HepG2 (cell line): ENCODE results near the gene ADM5. TPM values are rescaled to one million over a fixed set of nuclear protein-coding genes. Genes with fewer than 3 reads are reported as not detected.

Experiments
- ADNP ChIP-seq: sonication (generic); formaldehyde crosslinking; IDR thresholded peaks from 2 replicates; pipeline ENCODE4 v1.4.0; 2020; ENCODE audit warnings: missing genetic modification reagents
- ARID3A ChIP-seq: IDR thresholded peaks from 2 replicates; pipeline ENCODE4 v1.6.1; 2012; ENCODE audit warnings: low read depth, low read length, improper control_type of control experiment
- CSRNP2 ChIP-seq: sonication (generic); formaldehyde crosslinking; conservative IDR thresholded peaks from 2 replicates; pipeline ENCODE4 v1.8.0; 2022; ENCODE audit warnings: low read depth, missing genetic modification reagents
- ETV6 ChIP-seq: sonication (generic); formaldehyde crosslinking; conservative IDR thresholded peaks from 2 replicates; pipeline ENCODE4 v1.4.0; 2020; ENCODE audit warnings: missing genetic modification reagents
- GLMP ChIP-seq: sonication (generic); formaldehyde crosslinking; IDR thresholded peaks from 2 replicates; pipeline ENCODE4 v1.9.0; 2021; ENCODE audit warnings: missing genetic modification reagents, mild to moderate bottlenecking, borderline replicate concordance
- HHEX ChIP-seq: IDR thresholded peaks from 2 replicates; pipeline ENCODE4 v1.6.1; 2016; ENCODE audit warnings: control low read depth
- HIC2 ChIP-seq: sonication (generic); formaldehyde crosslinking; IDR thresholded peaks from 2 replicates; pipeline ENCODE4 v1.9.0; 2022; ENCODE audit warnings: low read depth, missing genetic modification reagents
- KDM5B ChIP-seq: sonication (generic); formaldehyde crosslinking; IDR thresholded peaks from 2 replicates; pipeline ENCODE4 v1.4.0; 2020; ENCODE audit warnings: missing genetic modification reagents, mild to moderate bottlenecking, borderline replicate concordance
- KLF11 ChIP-seq: IDR thresholded peaks from 2 replicates; pipeline ENCODE4 v1.6.1; 2016; ENCODE audit warnings: missing compliant biosample characterization
- MXD3 ChIP-seq: IDR thresholded peaks from 2 replicates; pipeline ENCODE4 v1.6.1; 2016; ENCODE audit warnings: mild to moderate bottlenecking, missing biosample characterization, missing genetic modification reagents
- PITX1 ChIP-seq: sonication (generic); formaldehyde crosslinking; IDR thresholded peaks from 2 replicates; pipeline ENCODE4 v1.5.1; 2020; ENCODE audit warnings: mild to moderate bottlenecking, missing genetic modification reagents
- PLSCR1 ChIP-seq: sonication (generic); formaldehyde crosslinking; IDR thresholded peaks from 2 replicates; pipeline ENCODE4 v1.5.0; 2020; ENCODE audit warnings: missing genetic modification reagents, mild to moderate bottlenecking, borderline replicate concordance
- REPIN1 ChIP-seq: sonication (generic); formaldehyde crosslinking; IDR thresholded peaks from 2 replicates; pipeline ENCODE4 v1.8.0; 2022; ENCODE audit warnings: missing genetic modification reagents, low read depth, mild to moderate bottlenecking, borderline replicate concordance
- THAP9 ChIP-seq: sonication (generic); formaldehyde crosslinking; IDR thresholded peaks from 2 replicates; pipeline ENCODE4; 2020; ENCODE audit warnings: missing genetic modification reagents, mild to moderate bottlenecking, borderline replicate concordance
- ZFP36L1 ChIP-seq: sonication (generic); formaldehyde crosslinking; IDR thresholded peaks from 2 replicates; pipeline ENCODE4 v1.8.0; 2022; ENCODE audit warnings: mild to moderate bottlenecking, missing genetic modification reagents, moderate library complexity
- ZNF441 ChIP-seq: sonication (generic); formaldehyde crosslinking; IDR thresholded peaks from 2 replicates; pipeline ENCODE4 v1.7.0; 2021; ENCODE audit warnings: missing genetic modification reagents, borderline replicate concordance
- ZNF543 ChIP-seq: sonication (generic); formaldehyde crosslinking; IDR thresholded peaks from 2 replicates; pipeline ENCODE4 v1.4.0; 2020; ENCODE audit warnings: mild to moderate bottlenecking, missing genetic modification reagents
- ZNF629 ChIP-seq: sonication (generic); formaldehyde crosslinking; conservative IDR thresholded peaks from 2 replicates; pipeline ENCODE4 v1.5.0; 2020; ENCODE audit warnings: missing genetic modification reagents
- polyA plus RNA-seq, 8 experiments: library from polyadenylated mRNA; depleted of rRNA in 3 of 8; stranded (reverse) in 7 of 8; unstranded in 1 of 8; fragments of >200 nt; fragmentation: Illumina TruSeq in 4 of 8; extraction: Trizol in 4 of 8; gene quantifications; 2 replicates each; pipeline versions ENCODE4 v1.2.1 to v1.2.3, GENCODE V29; 2011 to 2016; ENCODE audit warnings: low read depth in 4 of 8, missing spikeins in 1 of 8, mixed read lengths in 1 of 8; ENCODE audit not compliant: insufficient read depth in 1 of 8
- total RNA-seq, 5 experiments: library from RNA; depleted of rRNA; stranded (reverse); fragments of >200 nt; fragmentation: Illumina TruSeq; extraction: Trizol; gene quantifications; 2 replicates each; pipeline ENCODE4 v1.2.3, GENCODE V29; 2016; ENCODE audit warnings: low read depth in 1 of 5

ADM5 gene
- total and polyA plus RNA-seq, 2 of the 13 experiments (the other 11 are each of a cell fraction or from before 2014, with no cell fraction given): 2.7 to 4.1 TPM

GRCh38 chr19:49640113-49640898 is 49.1 kb upstream of the ADM5 start, which contains the start of gene RRAS (continued):
- peak; percentile 11; the same call in 1 of the 2 replicates for TF ChIP-seq MXD3 (CRISPR knock-in tag)
- TF ChIP-seq CSRNP2 (CRISPR knock-in tag): no peak
- TF ChIP-seq REPIN1: no peak; the same call in 1 of the 2 replicates
- TF ChIP-seq ZFP36L1 (CRISPR knock-in tag): peak; percentile 75; the same call in 1 of the 2 replicates
- TF ChIP-seq GLMP (CRISPR knock-in tag): no peak
- TF ChIP-seq ARID3A: peak; percentile 62; the same call in 1 of the 2 replicates
- TF ChIP-seq ZNF629 (CRISPR knock-in tag): no peak
- no peak for TF ChIP-seq ZNF543 (CRISPR knock-in tag)
- peak; percentile 73; the same call in 1 of the 2 replicates for TF ChIP-seq THAP9 (CRISPR knock-in tag)
- no peak for TF ChIP-seq KLF11 (CRISPR knock-in tag)
- peak; percentile 27; the same call in 1 of the 2 replicates for TF ChIP-seq KDM5B
- no peak for TF ChIP-seq ADNP (CRISPR knock-in tag)
- no peak for TF ChIP-seq HHEX (CRISPR knock-in tag)
- TF ChIP-seq PLSCR1: no peak
- no peak for TF ChIP-seq ETV6 (CRISPR knock-in tag)
- no peak; the same call in 1 of the 2 replicates for TF ChIP-seq PITX1
- TF ChIP-seq ZNF441 (CRISPR knock-in tag): no peak; the same call in 1 of the 2 replicates
- no peak for TF ChIP-seq HIC2 (CRISPR knock-in tag)
